DOHH2 (cell line): ENCODE measurements around the gene DIS3L.
"Not testable (repeated sequence)": the region's sequence is repeated elsewhere in the genome, so short reads cannot be mapped to it uniquely, and the experiment has no call there.

Experiments used
- H3F3A ChIP-seq: fragments of 200-600 bp; sonication (generic), shearing (Covaris generic); 2 replicates; pipeline ENCODE4 v1.6.0; 2016; ENCODE audit warnings: antibody characterized with exemption, mild to moderate bottlenecking; ENCODE audit not compliant: control insufficient read depth, insufficient read depth
- H3K27ac ChIP-seq: fragments of 200-600 bp; sonication (generic); 2 replicates; pipeline ENCODE4 v1.5.1; 2014; ENCODE audit warnings: low read depth, mild to moderate bottlenecking, low read length, moderate library complexity
- H3K27me3 ChIP-seq: fragments of 200-600 bp; sonication (generic); 2 replicates; pipeline ENCODE4 v1.6.1; 2014; ENCODE audit warnings: mild to moderate bottlenecking, low read length, mixed read lengths; ENCODE audit not compliant: control insufficient read depth
- H3K36me3 ChIP-seq: fragments of 200-600 bp; sonication (generic); 2 replicates; pipeline ENCODE4 v1.6.1; 2014; ENCODE audit warnings: mild to moderate bottlenecking, low read length, moderate library complexity, mixed read lengths; ENCODE audit not compliant: control insufficient read depth
- H3K4me1 ChIP-seq: fragments of 200-600 bp; sonication (generic); 2 replicates; pipeline ENCODE4 v1.6.1; 2014; ENCODE audit warnings: mild to moderate bottlenecking, low read length, mixed read lengths; ENCODE audit not compliant: control insufficient read depth
- H3K4me2 ChIP-seq: fragments of 200-600 bp; sonication (generic); 2 replicates; pipeline ENCODE4 v1.6.0; 2014; ENCODE audit warnings: mild to moderate bottlenecking, low read length, moderate library complexity
- H3K4me3 ChIP-seq: fragments of 200-600 bp; sonication (generic); 2 replicates; pipeline ENCODE4 v1.5.1; 2014; ENCODE audit warnings: mild to moderate bottlenecking, low read length, mixed read lengths
- H3K79me2 ChIP-seq: fragments of 200-600 bp; sonication (generic); 2 replicates; pipeline ENCODE4 v1.6.1; 2014; ENCODE audit warnings: mild to moderate bottlenecking, low read length, mixed read lengths; ENCODE audit not compliant: control insufficient read depth
- H3K9me2 ChIP-seq: fragments of 200-600 bp; sonication (generic); replicated peaks from 2 replicates; pipeline ENCODE4 v1.6.1; 2014; ENCODE audit warnings: mild to moderate bottlenecking, low read length, mixed read lengths; ENCODE audit not compliant: control insufficient read depth
- H3K9me3 ChIP-seq: fragments of 200-600 bp; sonication (generic); 2 replicates; pipeline ENCODE4 v1.6.1; 2014; ENCODE audit warnings: antibody characterized with exemption, low read length, mixed read lengths; ENCODE audit not compliant: control insufficient read depth, insufficient read depth
- H4K20me1 ChIP-seq: fragments of 200-600 bp; sonication (generic); 2 replicates; pipeline ENCODE4 v1.6.0; 2014; ENCODE audit warnings: low read depth, mild to moderate bottlenecking, antibody characterized with exemption, low read length, moderate library complexity; ENCODE audit not compliant: control insufficient read depth, insufficient read depth
- CTCF ChIP-seq: fragments of 200-600 bp; sonication (generic); IDR thresholded peaks from one replicate; pipeline ENCODE4 v1.5.1; 2014; ENCODE audit warnings: antibody characterized with exemption, mild to moderate bottlenecking, low read depth, low read length; ENCODE audit not compliant: poor library complexity, severe bottlenecking
- EZH2phosphoT487 ChIP-seq: fragments of 200-600 bp; sonication (generic); IDR thresholded peaks from 2 replicates; pipeline ENCODE4 v1.6.1; 2017; ENCODE audit warnings: borderline replicate concordance, mild to moderate bottlenecking, antibody characterized with exemption, low read length, moderate library complexity, mixed read lengths

Gene DIS3L

GRCh38 chr15:66298803-66299251, 5.5 kb downstream of the DIS3L start:
- H3K9me3 ChIP-seq, result no peaks in the 10 kb centered on the region
- H3K9me2 ChIP-seq, result no peaks in the 10 kb centered on the region
- peaks cover 45% of the 10 kb centered on the region for H3K79me2 ChIP-seq
- no peak overlapping the region for H3K27ac ChIP-seq
- no peaks in the 10 kb centered on the region for H4K20me1 ChIP-seq
- peaks cover 64% of the 10 kb centered on the region for H3K36me3 ChIP-seq
- no peak for TF ChIP-seq CTCF
- no peak for TF ChIP-seq EZH2phosphoT487
- no peaks in the 10 kb centered on the region for H3K27me3 ChIP-seq
- peaks cover 17% of the 10 kb centered on the region for H3F3A ChIP-seq
- peaks cover 30% of the 10 kb centered on the region for H3K4me1 ChIP-seq
- H3K4me3 ChIP-seq, result no peak overlapping the region
- no peak overlapping the region for H3K4me2 ChIP-seq

GRCh38 chr15:66302489-66303278, 9.3 kb downstream of the DIS3L start:
- Histone ChIP-seq H3K36me3 (peaks cover 50% of the 10 kb centered on the region), H3K27ac (no peak overlapping the region), H3F3A (peaks cover 7% of the 10 kb centered on the region; the same call in 1 of the 2 replicates), H3K79me2 (peaks cover 8% of the 10 kb centered on the region), H3K27me3 (no peaks in the 10 kb centered on the region), H3K4me2 (no peak overlapping the region), H3K9me3 (no peaks in the 10 kb centered on the region), H3K9me2 (no peaks in the 10 kb centered on the region), H3K4me3 (no peak overlapping the region), H4K20me1 (no peaks in the 10 kb centered on the region), H3K4me1 (no peaks in the 10 kb centered on the region)
- TF ChIP-seq CTCF, result no peak
- no peak for TF ChIP-seq EZH2phosphoT487

- not testable (repeated sequence) for H4K20me1 ChIP-seq, H3K4me2 ChIP-seq, H3K27ac ChIP-seq, H3K27me3 ChIP-seq, H3K9me2 ChIP-seq, H3K4me1 ChIP-seq, H3K4me3 ChIP-seq, H3K9me3 ChIP-seq, H3F3A ChIP-seq, H3K79me2 ChIP-seq
- peaks cover 52% of the 10 kb centered on the region for H3K36me3 ChIP-seq
Measured at GRCh38 chr15:66304425-66304824, 11.1 kb downstream of the DIS3L start.

GRCh38 chr15:66306381-66306780, 13.0 kb downstream of the DIS3L start:
- H3K36me3 ChIP-seq, result peaks cover 60% of the 10 kb centered on the region
- H3K79me2 ChIP-seq, result no peaks in the 10 kb centered on the region
- H3K4me3 ChIP-seq, result no peak overlapping the region
- H3K4me1 ChIP-seq, result no peaks in the 10 kb centered on the region
- H3K9me3 ChIP-seq, result no peaks in the 10 kb centered on the region
- H3F3A ChIP-seq, result 0 out of 2 replicates have a peak, but pooled peaks cover 2% of the 10 kb centered on the region
- no peak overlapping the region for H3K27ac ChIP-seq
- no peaks in the 10 kb centered on the region for H3K9me2 ChIP-seq
- no peaks in the 10 kb centered on the region for H4K20me1 ChIP-seq
- TF ChIP-seq EZH2phosphoT487 (no peak), CTCF (no peak)
- no peaks in the 10 kb centered on the region for H3K27me3 ChIP-seq
- no peak overlapping the region for H3K4me2 ChIP-seq
